CD4-positive, alpha-beta T cell (primary cell): ENCODE measurements around the gene FOXRED1. TPM values are rescaled to one million over a fixed set of nuclear protein-coding genes. Genes with fewer than 3 reads are reported as not detected.

Experiments
- ATAC-seq: fragments of 200-7000 bp; cut with Tn5 transposase; one replicate; pipeline ENCODE4 v1.10.0; 2022; ENCODE audit warnings: mild to moderate bottlenecking; ENCODE audit not compliant: poor library complexity
- CTCF ChIA-PET: fragments of 350-600 bp; sonication (Branson Sonifier 250); formaldehyde crosslinking; loops from one replicate; lab custom pipeline; 2021; ENCODE audit warnings: antibody characterized with exemption, inconsistent platforms; lab: Charles Lee
- POLR2A ChIA-PET: fragments of 350-600 bp; sonication (Branson Sonifier 250); formaldehyde crosslinking; loops from one replicate; lab custom pipeline; 2021; ENCODE audit warnings: antibody characterized with exemption, inconsistent platforms; lab: Charles Lee
- DNase-seq, 14 experiments: peaks; one replicate each; pipeline ENCODE4 v3.0.0-alpha.2; 2013 to 2020; ENCODE audit warnings: mixed read lengths in 2 of 14
- H3K27ac ChIP-seq, 2 donors: one replicate each; pipeline versions ENCODE4 v1.5.1 to v1.7.0; 2013; ENCODE audit warnings: low read length in 2 of 2, low read depth in 1 of 2, mild to moderate bottlenecking in 1 of 2
- H3K27me3 ChIP-seq, 2 experiments: 1 replicate in 1 of 2; 2 replicates in 1 of 2; pipeline versions ENCODE4 v1.6.1 to v1.7.0; 2013; ENCODE audit warnings: low read length in 2 of 2, control low read depth in 1 of 2, mild to moderate bottlenecking in 1 of 2, moderate library complexity in 1 of 2; ENCODE audit not compliant: insufficient read depth in 2 of 2, control insufficient read depth in 1 of 2
- H3K36me3 ChIP-seq: one replicate; pipeline ENCODE4 v1.6.1; 2013; ENCODE audit warnings: low read length, control low read depth; ENCODE audit not compliant: insufficient read depth
- H3K4me1 ChIP-seq: one replicate; pipeline ENCODE4 v1.6.1; 2013; ENCODE audit warnings: low read length, control low read depth; ENCODE audit not compliant: insufficient read depth
- H3K4me3 ChIP-seq: one replicate; pipeline ENCODE4 v1.5.1; 2013; ENCODE audit warnings: mild to moderate bottlenecking, low read length, moderate library complexity
- H3K9me3 ChIP-seq, 2 experiments: 1 replicate in 1 of 2; 2 replicates in 1 of 2; pipeline versions ENCODE4 v1.6.1 to v1.7.0; 2013; ENCODE audit warnings: low read length in 2 of 2, mild to moderate bottlenecking in 2 of 2, control low read depth in 1 of 2, moderate library complexity in 1 of 2; ENCODE audit not compliant: control insufficient read depth in 1 of 2, insufficient read depth in 1 of 2
- H3K27ac Mint-ChIP-seq: one replicate; pipeline ENCODE4 v1.8.0; 2020; ENCODE audit warnings: mixed read lengths
- H3K27me3 Mint-ChIP-seq: one replicate; pipeline ENCODE4 v1.8.0; 2021; ENCODE audit warnings: mixed read lengths
- H3K36me3 Mint-ChIP-seq: one replicate; pipeline ENCODE4 v1.8.0; 2021; ENCODE audit warnings: low read depth, mixed read lengths
- H3K4me1 Mint-ChIP-seq: one replicate; pipeline ENCODE4 v1.8.0; 2021; ENCODE audit warnings: low read depth, mixed read lengths
- H3K4me3 Mint-ChIP-seq: one replicate; pipeline ENCODE4 v1.8.0; 2020; ENCODE audit warnings: mild to moderate bottlenecking, mixed read lengths
- H3K9me3 Mint-ChIP-seq: one replicate; pipeline ENCODE4 v1.8.0; 2020; ENCODE audit warnings: mixed read lengths
- CTCF ChIP-seq: fragments of 200-600 bp; IDR thresholded peaks from one replicate; pipeline ENCODE4 v1.8.0; 2022; ENCODE audit warnings: antibody characterized with exemption, mild to moderate bottlenecking
- intact Hi-C, 2 experiments: fragments of 100-400 bp; cut with DNase I in 1 of 2; cut with micrococcal nuclease in 1 of 2; formaldehyde crosslinking; loops; one replicate each; pipeline versions ENCODE4 v1.15.1 to v1.9.0; 2023 to 2025; cut with DNase I, micrococcal nuclease
- total RNA-seq, 174 experiments: library from RNA in 2 of 174; stranded (reverse) in 2 of 174; gene quantifications; one replicate each; pipeline ENCODE4 v1.2.3 and lab custom pipeline; 2021 to 2026

Gene FOXRED1
- total RNA-seq, 2 experiments from 2014 or later = 25.3 to 29.0 TPM

- Histone ChIP-seq H3K4me3 (no peak overlapping the region), H3K27me3 (no peaks in the 10 kb centered on the region), H3K4me1 (peaks cover 16% of the 10 kb centered on the region), H3K9me3 (no peaks in the 10 kb centered on the region), H3K36me3 (peaks cover 50% of the 10 kb centered on the region), H3K27ac (no peak overlapping the region)
- Mint-ChIP-seq H3K27me3 (no peaks in the 10 kb centered on the region), H3K36me3 (peaks cover 81% of the 10 kb centered on the region), H3K9me3 (peaks cover 4% of the 10 kb centered on the region), H3K4me1 (peaks cover 46% of the 10 kb centered on the region), H3K4me3 (no peak overlapping the region), H3K27ac (no peak overlapping the region)
- DNase-seq (no peak), ATAC-seq (no peak)
- POLR2A ChIA-PET = interaction anchor here (1.2 kb wide), 1 partner anchor 42 kb away, joined by 3 read pairs; the partner anchor contains the start of gene ST3GAL4
- intact Hi-C loops = loop anchor here in 1 of 2 experiments (10.0 kb wide), 1 partner anchor 682 kb away; no protein-coding TSS in a partner anchor
- no peak for TF ChIP-seq CTCF
- CTCF ChIA-PET = no interaction called here
Measured at GRCh38 chr11:126312961-126313360, 44.0 kb downstream of the FOXRED1 start.

GRCh38 chr11:126313826-126314225 lies 44.9 kb downstream of the FOXRED1 start:
- Histone ChIP-seq H3K27ac (no peak overlapping the region), H3K9me3 (no peaks in the 10 kb centered on the region), H3K36me3 (peaks cover 46% of the 10 kb centered on the region), H3K27me3 (no peaks in the 10 kb centered on the region), H3K4me1 (peaks cover 25% of the 10 kb centered on the region), H3K4me3 (no peak overlapping the region)
- H3K27me3 Mint-ChIP-seq = no peaks in the 10 kb centered on the region
- no peak overlapping the region for H3K27ac Mint-ChIP-seq
- ATAC-seq (no peak), DNase-seq (no peak)
- H3K4me1 Mint-ChIP-seq = peaks cover 50% of the 10 kb centered on the region
- CTCF ChIA-PET = no interaction called here
- POLR2A ChIA-PET = interaction anchor here (0.6 kb wide), 1 partner anchor 10 kb away, joined by 4 read pairs; the partner anchor contains the start of gene DCPS
- peaks cover 79% of the 10 kb centered on the region for H3K36me3 Mint-ChIP-seq
- TF ChIP-seq CTCF = no peak
- intact Hi-C loops = loop anchor here in 1 of 2 experiments (10.0 kb wide), 1 partner anchor 681 kb away; no protein-coding TSS in a partner anchor
- H3K4me3 Mint-ChIP-seq = no peak overlapping the region
- peaks cover 4% of the 10 kb centered on the region for H3K9me3 Mint-ChIP-seq

- H3K36me3 Mint-ChIP-seq = peaks cover 64% of the 10 kb centered on the region
- Histone ChIP-seq H3K4me1 (peaks cover 28% of the 10 kb centered on the region), H3K27me3 (no peaks in the 10 kb centered on the region), H3K36me3 (peaks cover 20% of the 10 kb centered on the region), H3K27ac (peak overlapping the region in 1 of 2 donors; percentile 0), H3K4me3 (no peak overlapping the region), H3K9me3 (no peaks in the 10 kb centered on the region)
- no peak for TF ChIP-seq CTCF
- peaks cover 4% of the 10 kb centered on the region for H3K9me3 Mint-ChIP-seq
- no peaks in the 10 kb centered on the region for H3K27me3 Mint-ChIP-seq
- ATAC-seq = no peak
- DNase-seq = no peak
- H3K27ac Mint-ChIP-seq = peak overlapping the region; percentile 40
- H3K4me1 Mint-ChIP-seq = peaks cover 53% of the 10 kb centered on the region
- CTCF ChIA-PET = no interaction called here
- intact Hi-C loops = loop anchor here in 1 of 2 experiments (10.0 kb wide), 1 partner anchor 677 kb away; no protein-coding TSS in a partner anchor
- POLR2A ChIA-PET = interaction anchor here (0.9 to 1.7 kb wide), 2 partner anchors 13 to 34 kb away, joined by 3 to 10 read pairs; partner anchors contain the start of genes DCPS and TIRAP
- H3K4me3 Mint-ChIP-seq = peak overlapping the region; percentile 12
Measured at GRCh38 chr11:126317432-126317755, 48.4 kb downstream of the FOXRED1 start.
